Activated CD4-positive, alpha-beta T cell treated with anti-CD3 and anti-CD28 coated beads, Interleukin-2, amount 50 U/mL, for 4 hours (primary cell): ENCODE measurements around the gene OR52A5.
"Not testable (repeated sequence)": the region's sequence is repeated elsewhere in the genome, so short reads cannot be mapped to it uniquely, and the experiment has no call there.

Experiments
- DNase-seq, 2 experiments: peaks; one replicate each; pipeline ENCODE4 v3.0.0-alpha.2; 2020

Gene OR52A5

DNA sequence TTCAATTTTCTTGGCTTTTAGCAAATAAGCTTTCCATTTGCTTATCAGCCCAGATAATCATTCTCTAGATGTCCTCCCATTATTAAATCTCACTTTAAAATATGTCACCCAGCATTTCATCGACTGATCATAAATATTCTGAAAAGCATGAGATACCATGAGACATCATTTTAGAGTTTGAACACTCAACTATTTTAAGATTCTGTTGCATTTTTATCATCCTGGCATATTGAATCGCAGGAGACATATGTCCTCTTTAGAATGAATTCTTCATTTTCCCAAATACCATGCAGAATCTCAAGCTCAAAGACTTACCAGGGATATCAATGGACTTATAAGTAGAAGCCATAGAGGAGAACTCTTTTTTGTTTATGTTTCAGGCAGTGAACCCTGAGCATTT lies at the start of gene OR52A5:
Gene OR52A5 (minus strand): TSS at position 361 of the 400 bp plus-strand sequence. CDS start 5,714 bp downstream, outside the sequence.
- no peak for DNase-seq

DNA sequence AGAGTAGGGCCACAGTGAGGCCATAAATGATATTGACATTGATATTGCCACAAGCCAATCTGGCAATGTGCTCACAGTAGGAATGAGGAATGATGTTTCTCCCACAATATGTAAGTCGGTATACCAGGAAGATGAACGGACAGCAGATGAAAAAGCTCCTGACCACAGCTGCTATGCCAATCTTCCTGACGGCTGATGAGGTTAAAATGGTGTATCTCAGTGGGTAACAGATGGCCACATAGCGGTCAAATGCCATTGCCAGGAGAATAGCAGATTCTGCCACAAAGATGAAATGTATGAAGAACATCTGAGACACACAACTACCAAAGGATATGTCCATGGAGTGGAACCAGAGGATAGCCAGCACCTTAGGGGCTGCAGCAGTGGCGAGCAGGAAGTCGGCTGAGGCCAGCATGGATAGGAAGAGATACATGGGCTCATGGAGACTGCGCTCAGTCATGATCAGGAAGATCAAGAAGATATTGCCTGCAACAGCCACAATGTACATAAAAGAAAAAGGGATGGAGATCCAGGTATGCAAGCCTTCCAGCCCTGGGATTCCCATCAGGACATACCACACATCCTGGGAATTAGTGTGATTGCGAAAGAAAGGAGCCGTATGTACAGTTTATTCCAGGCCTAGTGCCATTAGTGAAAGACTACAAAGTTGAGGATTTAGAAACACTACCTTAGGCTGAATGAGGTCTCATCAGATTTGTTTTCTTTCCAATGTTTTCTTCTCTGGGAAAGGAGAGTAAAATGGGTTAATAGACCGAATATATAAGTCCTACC lies 40.1 kb upstream of the OR52A5 start:
- DNase-seq = no peak

DNA sequence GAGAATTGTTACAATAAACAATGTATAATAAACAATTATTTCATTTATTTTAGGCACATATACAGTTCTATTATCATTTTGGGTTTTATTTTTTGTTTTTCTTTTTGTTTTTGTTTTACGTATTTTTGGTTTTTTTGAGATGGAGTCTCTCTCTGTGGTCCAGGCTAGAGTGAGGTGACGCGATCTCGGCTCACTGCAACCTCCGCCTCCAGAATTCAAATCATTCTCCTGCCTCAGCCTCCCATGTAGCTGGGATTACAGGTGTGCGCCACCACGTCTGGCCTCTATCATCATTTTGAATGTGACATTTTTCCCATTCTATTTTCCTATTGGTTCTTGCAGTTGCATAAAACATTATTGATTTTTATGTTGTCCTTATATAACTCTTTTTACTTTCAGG lies 36.8 kb upstream of the OR52A5 start:
- no peak for DNase-seq

DNA sequence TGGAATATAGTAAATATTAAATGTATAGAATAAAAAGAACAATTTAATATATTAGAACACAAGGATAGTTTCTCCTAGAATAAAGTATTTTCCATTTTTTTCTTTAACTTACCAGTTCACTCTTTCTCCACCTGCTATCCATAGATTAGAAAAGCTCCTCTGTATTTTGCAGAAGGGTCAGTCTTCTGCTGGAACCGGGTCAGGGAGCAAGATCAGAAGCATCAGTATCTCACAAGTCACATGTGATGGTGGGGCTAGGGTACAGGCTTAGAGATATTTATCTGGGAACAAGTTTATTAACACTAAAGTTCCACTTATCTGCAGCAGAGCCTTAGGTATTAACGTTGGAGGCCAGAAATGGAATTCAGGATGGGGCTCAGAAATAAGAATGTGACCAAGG lies 33.7 kb upstream of the OR52A5 start:
- no peak for DNase-seq

DNA sequence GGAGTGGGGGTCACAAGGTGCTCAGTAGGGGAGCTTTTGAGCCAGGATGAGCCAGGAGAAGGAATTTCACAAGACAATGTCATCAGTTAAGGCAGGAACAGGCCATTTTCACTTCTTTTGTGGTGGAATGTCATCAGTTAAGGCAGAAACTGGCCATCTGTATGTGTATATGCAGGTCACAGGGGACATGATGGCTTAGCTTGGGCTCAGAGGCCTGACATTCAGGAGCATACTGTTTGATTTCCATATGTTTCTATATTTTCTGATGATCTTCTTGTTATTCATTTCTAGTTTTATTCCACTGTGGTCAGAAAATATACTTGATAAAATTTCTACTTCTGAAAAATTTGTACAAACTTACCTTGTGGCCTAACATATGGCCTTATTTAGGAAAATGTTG lies 27.7 kb upstream of the OR52A5 start:
- not testable (repeated sequence) for DNase-seq

DNA sequence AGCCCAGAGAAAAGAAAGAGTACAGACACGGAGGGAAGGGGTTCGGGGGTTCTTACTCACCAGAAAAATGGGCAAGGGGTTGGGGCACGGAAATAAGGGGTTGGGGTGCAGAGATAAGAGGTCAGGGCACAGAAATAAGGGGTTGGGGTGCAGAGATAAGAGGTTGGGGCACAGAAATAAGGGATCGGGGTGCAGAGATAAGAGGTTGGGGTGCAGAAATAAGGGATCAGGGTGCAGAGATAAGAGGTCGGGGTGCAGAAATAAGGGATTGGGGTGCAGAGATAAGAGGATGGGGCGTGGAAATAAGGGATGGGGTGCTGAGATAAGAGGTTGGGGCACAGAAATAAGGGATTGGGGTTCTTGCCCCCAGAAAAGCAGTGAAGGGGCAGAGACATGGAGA lies 26.7 kb upstream of the OR52A5 start:
- DNase-seq = not testable (repeated sequence)

DNA sequence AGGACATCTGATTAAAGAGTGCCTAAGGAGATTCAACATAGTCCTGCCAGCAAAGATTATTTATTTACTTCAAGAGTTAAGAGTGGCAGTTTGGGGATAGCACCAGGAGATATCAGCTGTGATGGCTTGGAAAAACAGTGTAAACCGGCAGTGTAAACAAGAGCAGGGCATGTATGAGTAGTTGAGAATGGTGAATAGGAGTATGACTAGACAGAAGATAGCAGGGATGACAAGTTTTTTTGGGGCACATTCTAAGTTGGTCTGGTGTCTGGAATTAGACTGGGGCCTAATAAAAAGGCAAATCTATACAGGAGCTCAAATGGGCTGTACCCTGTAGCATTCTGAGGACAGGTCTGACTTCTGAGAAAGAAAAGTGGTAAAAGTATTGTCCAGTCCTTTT lies 22.9 kb upstream of the OR52A5 start:
- DNase-seq = not testable (repeated sequence)

DNA sequence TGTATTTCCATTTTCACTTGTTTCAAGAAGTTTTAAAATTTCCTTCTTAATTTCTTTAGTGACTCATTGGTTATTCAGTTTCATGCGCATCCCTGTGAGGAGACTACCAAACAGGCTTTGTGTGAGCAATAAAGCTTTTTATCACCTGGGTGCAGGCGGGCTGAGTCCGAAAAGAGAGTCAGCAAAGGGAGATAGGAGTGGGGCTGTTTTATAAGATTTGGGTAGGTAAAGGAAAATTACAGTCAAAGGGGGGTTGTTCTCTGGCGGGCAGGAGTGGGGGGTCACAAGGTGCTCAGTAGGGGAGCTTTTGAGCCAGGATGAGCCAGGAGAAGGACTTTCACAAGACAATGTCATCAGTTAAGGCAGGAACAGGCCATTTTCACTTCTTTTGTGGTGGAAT lies 22.1 kb upstream of the OR52A5 start:
- DNase-seq = not testable (repeated sequence)

DNA sequence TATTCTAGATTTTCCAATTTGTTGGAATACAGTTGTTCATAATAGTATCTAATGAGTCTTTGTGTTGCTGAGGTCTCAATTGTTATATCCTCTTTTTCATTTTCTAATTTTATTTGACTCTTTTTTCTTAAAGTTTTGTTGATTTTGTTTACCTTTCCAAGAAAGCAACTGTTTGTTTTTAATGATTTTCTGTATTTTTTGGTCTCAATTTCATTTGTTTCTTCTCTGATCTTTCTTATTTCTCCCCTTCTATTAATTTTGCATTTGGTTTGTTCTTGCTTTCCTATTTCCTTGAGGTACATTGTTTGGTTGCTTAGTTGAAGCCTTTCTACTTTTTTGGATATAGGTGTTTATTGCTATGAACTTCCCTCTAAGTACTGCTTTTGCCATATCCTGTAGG lies 21.6 kb upstream of the OR52A5 start:
- DNase-seq = no peak

DNA sequence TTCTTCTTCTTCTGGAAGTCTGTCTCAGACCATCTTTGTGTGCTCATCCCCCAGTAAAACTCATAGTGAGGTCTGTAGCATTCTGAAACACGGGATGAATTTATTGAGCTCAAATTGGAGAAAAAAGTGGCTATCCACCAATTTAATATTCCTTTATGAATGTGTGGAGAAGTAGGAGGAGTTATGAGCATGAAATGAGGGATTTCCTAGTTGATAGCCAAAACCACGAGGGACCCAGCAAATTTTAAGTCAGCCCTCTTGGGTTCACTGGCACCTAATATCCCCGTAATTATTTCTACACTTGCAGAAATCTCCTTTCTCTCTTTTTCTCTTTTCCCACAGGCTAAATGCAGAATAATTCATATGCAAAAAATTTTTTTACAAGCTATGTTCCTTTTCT lies 16.5 kb upstream of the OR52A5 start, which contains the start of gene OR52A1:
Gene OR52A1 (minus strand): TSS at position 101 of the 400 bp plus-strand sequence. CDS start 2,388 bp downstream, outside the sequence.
- DNase-seq = no peak

DNA sequence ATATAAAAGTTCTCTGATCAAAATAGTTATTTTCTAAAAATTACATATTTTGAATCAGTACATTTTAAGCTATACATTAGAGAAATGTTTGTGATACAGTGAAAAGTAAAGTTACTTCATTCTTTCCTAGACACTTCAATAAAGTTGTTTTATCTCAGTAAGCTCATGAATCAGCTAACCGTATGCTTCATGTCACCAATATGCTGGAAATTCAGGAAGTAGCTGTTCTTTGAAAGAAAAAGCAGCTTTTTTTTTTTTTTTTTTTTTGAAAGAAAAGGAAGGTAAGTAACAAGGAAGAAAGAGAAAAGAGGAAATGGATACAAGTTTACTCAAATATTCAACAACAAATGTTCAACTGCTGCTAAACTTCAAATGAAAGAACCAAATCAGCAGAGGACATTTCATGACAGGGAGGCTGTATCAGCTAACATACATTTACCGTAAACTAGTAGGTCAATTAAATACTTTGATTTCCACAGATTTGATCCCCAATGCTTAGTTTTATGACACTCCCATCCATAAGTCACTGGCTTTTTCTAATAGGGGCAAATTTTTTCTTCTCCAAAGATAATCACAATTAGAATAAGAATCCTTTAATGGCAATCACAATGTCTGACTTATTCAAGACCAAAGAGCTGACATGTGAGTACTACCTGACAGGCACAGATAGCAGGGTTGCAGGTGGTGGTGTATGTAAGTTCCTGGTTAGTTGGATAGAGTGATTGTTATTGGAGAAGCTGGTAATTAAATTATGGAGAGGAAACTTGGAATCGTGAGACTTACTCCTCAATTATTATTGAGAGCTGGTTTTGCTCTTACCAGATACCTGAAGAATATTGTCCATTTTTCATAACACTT lies 15.6 kb upstream of the OR52A5 start:
- no peak for DNase-seq

DNA sequence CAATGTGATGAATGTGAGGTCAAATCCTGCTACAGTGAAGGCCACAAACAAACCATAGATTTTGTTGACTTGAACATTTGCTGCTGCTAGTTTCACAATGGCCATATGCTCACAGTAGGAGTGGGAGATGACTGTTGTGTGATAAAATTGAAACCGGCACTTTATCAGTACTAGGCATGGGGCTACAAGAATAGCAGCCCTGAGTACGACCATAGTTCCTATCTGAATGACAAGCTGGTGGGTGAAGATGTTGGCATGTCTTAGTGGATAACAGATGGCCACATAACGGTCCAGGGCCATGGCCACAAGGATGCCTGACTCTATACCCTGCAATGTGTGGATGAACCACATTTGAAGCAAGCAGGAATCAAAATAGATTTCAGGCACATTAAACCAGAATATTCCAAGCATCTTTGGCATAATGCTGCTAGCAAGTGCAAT lies 13.6 kb upstream of the OR52A5 start:
- no peak for DNase-seq

DNA sequence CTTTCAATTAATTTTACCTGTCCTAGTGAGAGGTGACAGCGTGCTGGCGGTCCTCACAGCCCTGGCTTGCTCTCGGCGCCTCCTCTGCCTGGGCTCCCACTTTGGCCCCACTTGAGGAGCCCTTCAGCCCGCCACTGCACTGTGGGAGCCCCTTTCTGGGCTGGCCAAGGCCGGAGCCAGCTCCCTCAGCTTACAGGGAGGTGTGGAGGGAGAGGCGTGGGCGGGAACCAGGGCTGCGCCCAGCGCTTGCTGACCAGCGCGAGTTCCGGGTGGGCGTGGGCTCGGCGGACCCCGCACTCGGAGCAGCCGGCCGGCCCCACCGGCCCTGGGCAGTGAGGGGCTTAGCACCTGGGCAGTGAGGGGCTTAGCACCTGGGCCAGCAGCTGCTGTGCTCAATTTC lies 6.0 kb upstream of the OR52A5 start:
- not testable (repeated sequence) for DNase-seq

DNA sequence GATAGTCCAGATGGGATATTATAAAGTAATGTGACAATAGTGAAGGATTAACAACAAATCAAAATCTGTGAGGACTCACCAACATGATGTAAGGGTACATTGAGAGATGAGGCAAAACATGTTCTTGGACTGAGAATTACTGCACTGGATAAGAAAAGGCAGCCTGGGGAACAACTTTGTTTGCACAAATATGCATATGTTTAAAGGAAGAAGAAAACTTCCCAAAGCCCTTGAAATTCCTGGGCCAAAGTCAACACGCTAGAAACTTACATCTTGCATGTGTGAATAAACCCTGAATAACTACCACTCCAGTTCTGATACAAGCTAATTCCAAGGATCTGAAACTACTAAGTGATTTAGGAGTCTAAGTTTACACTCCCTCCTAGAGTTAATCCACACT lies 1.1 kb downstream of the OR52A5 start:
- no peak for DNase-seq

DNA sequence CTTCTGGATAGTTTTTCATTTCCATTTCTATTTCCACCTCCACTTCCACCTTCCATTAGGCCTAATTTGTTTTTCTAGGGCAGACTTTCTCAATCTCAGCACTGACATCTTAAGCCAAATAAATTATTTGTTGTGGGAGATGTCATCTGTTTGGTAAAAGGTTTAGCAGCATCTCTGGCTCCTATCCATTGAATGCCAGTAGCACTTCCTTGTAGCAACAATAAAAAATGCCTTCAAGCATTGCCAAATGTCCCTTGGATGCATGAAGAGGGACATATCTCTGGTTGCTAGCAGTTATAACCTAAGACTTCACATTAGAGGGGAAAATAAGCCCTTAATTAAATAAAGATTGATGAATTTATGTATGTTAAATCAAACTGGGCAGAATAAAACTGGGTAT lies 1.9 kb downstream of the OR52A5 start:
- DNase-seq = no peak

DNA sequence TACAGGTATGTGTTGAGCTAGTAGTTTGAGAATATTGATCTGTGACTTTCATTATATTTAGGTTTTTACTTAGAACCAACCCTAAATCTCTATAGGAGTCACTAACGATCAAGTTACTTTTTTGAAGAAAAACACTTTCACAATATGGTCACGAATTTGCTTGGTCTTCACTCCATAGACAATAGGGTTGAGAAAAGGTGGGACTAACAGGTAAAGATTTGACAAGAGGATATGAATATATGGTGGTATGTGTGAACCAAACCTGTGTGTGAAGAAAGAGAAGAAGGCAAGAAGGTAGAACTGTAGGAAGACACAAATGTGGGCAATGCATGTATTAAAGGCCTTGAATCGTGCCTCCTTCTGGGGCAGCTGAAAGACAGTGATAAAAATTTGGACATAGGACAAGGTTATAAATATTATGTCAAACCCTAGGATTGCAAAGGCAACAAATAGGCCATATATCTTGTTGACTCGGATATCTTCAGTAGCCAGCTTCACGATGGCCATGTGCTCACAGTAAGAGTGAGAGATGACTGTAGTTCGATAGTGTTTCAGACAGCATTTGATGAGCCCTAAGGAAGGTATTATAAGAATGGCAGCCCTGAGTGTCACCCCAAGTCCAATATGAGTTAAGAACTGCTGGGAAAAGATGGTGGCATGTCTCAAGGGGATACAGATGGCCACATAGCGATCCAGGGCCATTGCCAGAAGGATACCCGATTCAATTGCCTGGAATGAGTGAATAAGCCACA lies 6.4 kb downstream of the OR52A5 start:
- no peak for DNase-seq

DNA sequence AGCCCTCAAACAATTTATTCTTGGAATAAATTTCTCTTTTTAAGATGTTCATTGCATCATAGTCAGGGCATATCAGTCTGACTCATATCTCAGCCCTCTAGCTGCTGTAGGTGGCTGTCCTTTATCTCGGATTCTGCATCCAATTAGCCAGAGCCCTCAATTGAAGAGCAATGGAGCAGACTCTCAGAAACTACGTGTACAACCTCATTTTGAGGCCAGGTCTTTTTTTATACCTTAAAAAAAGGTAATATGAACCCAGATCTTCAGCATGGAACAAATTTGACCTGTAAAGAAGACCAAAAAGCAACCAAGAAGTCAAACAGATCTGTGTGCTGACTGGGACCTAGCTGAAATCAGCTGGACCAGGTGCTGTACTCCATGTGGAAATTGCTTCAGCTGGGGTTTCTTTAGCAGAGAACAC lies 8.7 kb downstream of the OR52A5 start:
- DNase-seq = no peak

DNA sequence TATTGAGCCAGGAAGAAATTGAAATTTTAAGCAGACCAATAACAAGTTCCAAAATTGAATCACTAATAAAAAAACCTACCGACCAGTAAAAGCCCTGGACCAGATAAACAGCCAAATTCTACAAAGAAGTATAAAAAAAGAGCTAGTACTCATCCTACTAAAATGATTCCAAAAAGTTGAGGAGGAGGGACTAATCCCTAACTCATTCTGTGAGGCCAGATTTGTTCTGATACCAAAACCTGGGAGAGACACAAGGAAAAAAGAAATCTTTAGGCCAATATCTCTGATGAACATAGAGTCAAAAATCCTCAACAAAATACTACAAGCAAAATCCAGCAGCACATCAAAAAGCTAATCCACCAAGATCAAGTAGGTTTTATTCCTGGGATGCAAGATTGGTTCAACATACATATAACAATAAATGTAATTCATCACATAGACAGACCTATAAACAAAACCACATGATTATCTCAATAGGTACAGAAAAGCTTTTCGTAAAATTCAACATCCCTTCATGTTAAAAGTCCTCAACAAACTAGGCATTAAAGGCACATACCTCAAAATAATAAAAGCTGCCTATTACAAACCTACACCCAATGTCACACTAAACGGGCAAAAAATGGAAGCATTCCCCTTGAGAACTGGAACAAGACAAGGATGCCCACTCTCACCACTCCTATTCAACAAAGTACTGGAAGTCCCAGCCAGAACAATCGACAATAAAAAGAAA lies 13.1 kb downstream of the OR52A5 start:
- no peak for DNase-seq

DNA sequence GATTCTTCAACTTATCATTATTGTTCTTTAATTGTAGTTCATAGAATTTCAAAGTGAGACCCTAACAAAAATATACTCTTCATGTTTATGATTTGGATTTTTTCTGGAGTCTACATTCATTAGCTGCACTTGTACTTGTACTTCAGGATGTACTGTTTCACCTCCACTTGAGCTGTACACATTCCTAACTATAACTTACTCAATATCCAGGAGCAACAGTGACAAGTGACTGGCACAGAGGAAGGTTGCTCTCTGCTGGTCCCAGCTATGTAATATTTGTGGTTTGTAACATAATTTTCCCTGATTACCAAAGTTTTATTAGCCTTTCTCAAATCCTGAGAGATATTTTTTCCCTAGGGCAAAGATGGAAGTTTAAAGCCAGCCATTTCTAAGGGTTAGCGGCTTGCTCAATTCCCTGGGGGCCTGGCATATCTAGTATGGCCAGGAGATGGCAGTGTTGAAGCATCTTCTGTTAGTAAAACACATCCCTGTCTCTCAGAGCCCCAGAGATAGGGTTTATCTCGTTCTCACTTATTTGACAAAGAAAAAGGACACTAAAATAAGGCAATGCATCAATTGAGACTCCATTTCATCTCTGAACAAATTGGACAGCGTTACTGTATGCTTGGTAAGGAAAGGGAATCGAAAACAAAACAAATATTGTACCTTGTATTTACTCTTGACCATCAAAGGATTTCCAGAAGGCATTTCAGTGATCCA lies 14.2 kb downstream of the OR52A5 start:
- peak; percentile 25 to 27 for DNase-seq

DNA sequence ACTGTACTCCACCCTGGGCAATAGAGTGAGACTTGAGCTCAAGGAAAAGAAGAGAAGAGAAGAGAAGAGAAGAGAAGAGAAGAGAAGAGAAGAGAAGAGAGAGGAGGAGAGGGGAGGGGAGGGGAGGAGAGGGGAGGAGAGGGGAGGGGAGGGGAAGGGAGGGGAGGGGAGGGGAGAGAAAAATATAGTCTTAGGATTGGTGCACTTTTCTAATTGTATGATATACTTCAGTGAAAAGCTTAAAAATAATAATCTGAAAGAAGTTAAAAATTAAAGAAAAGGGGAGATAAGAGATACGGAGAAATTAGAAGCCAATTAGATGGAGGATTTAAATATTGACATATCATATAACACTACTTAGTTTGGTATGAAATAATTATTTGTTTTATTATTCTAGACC lies 19.3 kb downstream of the OR52A5 start:
- no peak for DNase-seq

DNA sequence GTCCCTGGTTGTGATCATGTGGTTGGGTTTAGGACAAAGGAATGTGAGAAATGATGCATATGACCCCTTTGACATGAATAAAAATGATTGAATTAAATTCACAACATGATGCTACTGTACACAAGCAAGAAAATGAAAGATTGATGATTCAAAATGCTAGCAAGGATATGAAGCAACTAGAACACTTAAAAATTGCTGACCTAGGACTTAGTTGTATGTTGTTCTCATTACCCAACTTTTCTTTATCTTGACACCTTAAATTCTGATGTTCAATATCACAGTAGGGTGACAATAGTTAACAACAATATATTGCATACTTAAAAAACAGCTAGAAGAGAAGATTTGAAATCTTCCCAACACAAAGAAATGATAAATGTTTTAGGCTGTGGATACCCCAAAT lies 20.6 kb downstream of the OR52A5 start:
- no peak for DNase-seq

DNA sequence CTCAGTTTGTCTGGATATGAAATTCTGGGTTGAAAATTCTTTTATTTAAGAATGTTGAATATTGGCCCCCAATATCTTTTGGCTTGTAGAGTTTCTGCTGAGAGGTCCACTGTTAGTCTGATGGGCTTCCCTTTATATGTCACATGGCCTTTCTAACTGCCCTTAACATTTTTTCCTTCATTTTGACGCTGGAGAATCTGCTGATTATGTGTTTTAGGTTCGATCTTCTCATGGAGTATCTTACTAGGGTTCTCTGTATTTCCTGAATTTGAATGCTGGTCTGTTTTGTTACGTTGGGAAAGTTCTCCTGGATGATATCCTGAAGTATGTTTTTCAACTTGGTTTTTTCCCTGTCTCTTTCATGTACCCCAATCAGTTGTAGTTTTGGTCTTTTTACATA lies 22.8 kb downstream of the OR52A5 start:
- DNase-seq = no peak
